Tibial nerve (tissue), 4 donors: ENCODE results near the gene FLRT2. TPM values are rescaled to one million over a fixed set of nuclear protein-coding genes. Genes with fewer than 3 reads are reported as not detected.

Experiments
- DNase-seq, 2 donors: peaks; one replicate each; pipeline ENCODE4 v3.0.0-alpha.2; 2019; ENCODE audit warnings: low spot score in 2 of 2
- H3K27ac ChIP-seq, 4 donors: fragments of 200-600 bp; sonication (generic) in 3 of 4; one replicate each; pipeline ENCODE4 v1.5.1; 2017 to 2019; ENCODE audit warnings: mild to moderate bottlenecking in 1 of 4
- H3K27me3 ChIP-seq, 2 donors: fragments of 200-600 bp; sonication (generic) in 1 of 2; one replicate each; pipeline versions ENCODE4 v1.5.1 to v1.6.0; 2017 to 2019
- H3K36me3 ChIP-seq, 3 donors: fragments of 200-600 bp; sonication (generic); one replicate each; pipeline ENCODE4 v1.5.1; 2018 to 2019
- H3K4me1 ChIP-seq, 4 donors: fragments of 200-600 bp; sonication (generic) in 3 of 4; one replicate each; pipeline ENCODE4 v1.5.1; 2017 to 2019
- H3K4me3 ChIP-seq, 4 donors: fragments of 200-600 bp; sonication (generic) in 3 of 4; one replicate each; pipeline ENCODE4 v1.5.1; 2017 to 2019; ENCODE audit warnings: mild to moderate bottlenecking in 1 of 4, moderate library complexity in 1 of 4
- H3K9me3 ChIP-seq, 4 donors: fragments of 200-600 bp; sonication (generic) in 3 of 4; one replicate each; pipeline ENCODE4 v1.5.1; 2017 to 2019
- CTCF ChIP-seq, 5 experiments: fragments of 200-600 bp in 3 of 5; fragments of 450-650 bp in 2 of 5; sonication (generic) in 3 of 5; IDR thresholded peaks; one replicate each; pipeline ENCODE4 v1.5.1; 2016 to 2019; ENCODE audit warnings: antibody characterized with exemption in 5 of 5, mild to moderate bottlenecking in 3 of 5, moderate library complexity in 2 of 5
- EP300 ChIP-seq, 2 donors: sonication (generic); formaldehyde crosslinking; IDR thresholded peaks; one replicate each; pipeline ENCODE4 v1.6.1; 2017; ENCODE audit warnings: antibody characterized with exemption in 2 of 2, mild to moderate bottlenecking in 1 of 2
- POLR2A ChIP-seq, 2 donors: fragments of 450-650 bp; IDR thresholded peaks; one replicate each; pipeline ENCODE4 v1.6.1; 2017; ENCODE audit warnings: antibody characterized with exemption in 2 of 2, mild to moderate bottlenecking in 2 of 2, moderate library complexity in 2 of 2
- WGBS, 2 donors: methylation state at CpG; one replicate each; pipeline ENCODE4 v1.1.5; 2018; 5-methylcytosine and 5-hydroxymethylcytosine counted together
- total RNA-seq, 4 donors: library from RNA; depleted of rRNA; stranded (reverse); fragments of >200 nt; gene quantifications; one replicate each; pipeline ENCODE4 v1.1.0, GENCODE V29; 2016

The FLRT2 gene
- total RNA-seq, 4 donors from 2014 or later, result 26.4 to 109 (median 71.6) TPM

- no peak for TF ChIP-seq POLR2A (IDR thresholded peaks at IDR 0.05)
- no peak for TF ChIP-seq CTCF (IDR thresholded peaks at IDR 0.05)
- no peak for TF ChIP-seq EP300 (IDR thresholded peaks at IDR 0.05)
- Histone ChIP-seq H3K4me1 (peaks cover 0 to 23% (median 0%) of the 10 kb centered on the region in 4 donors), H3K4me3 (no peak overlapping the region), H3K9me3 (peaks cover 0 to 6% (median 0%) of the 10 kb centered on the region in 4 donors), H3K36me3 (peaks cover 0 to 12% (median 0%) of the 10 kb centered on the region in 3 donors), H3K27me3 (no peaks in the 10 kb centered on the region), H3K27ac (no peak overlapping the region)
- 81 to 86% methylated on average over 6 of the region's 6 CpGs for WGBS, 2 donors
- no peak for DNase-seq
Measured at GRCh38 chr14:85587151-85587711, 57.3 kb downstream of the FLRT2 start.

GRCh38 chr14:85590784-85591183 is 60.8 kb downstream of the FLRT2 start:
- Histone ChIP-seq H3K4me1 (peaks cover 0 to 3% (median 0%) of the 10 kb centered on the region in 4 donors), H3K4me3 (no peak overlapping the region), H3K36me3 (peaks cover 0 to 12% (median 0%) of the 10 kb centered on the region in 3 donors), H3K27ac (no peak overlapping the region), H3K27me3 (no peaks in the 10 kb centered on the region), H3K9me3 (peaks cover 0 to 6% (median 0%) of the 10 kb centered on the region in 4 donors)
- TF ChIP-seq EP300 (IDR thresholded peaks at IDR 0.05) (no peak), CTCF (IDR thresholded peaks at IDR 0.05) (no peak), POLR2A (IDR thresholded peaks at IDR 0.05) (no peak)
- DNase-seq, result no peak

GRCh38 chr14:85594217-85594616 is 64.3 kb downstream of the FLRT2 start:
- Histone ChIP-seq H3K9me3 (peaks cover 0 to 6% (median 0%) of the 10 kb centered on the region in 4 donors), H3K36me3 (peaks cover 0 to 12% (median 0%) of the 10 kb centered on the region in 3 donors), H3K4me1 (no peaks in the 10 kb centered on the region), H3K4me3 (no peak overlapping the region), H3K27me3 (no peaks in the 10 kb centered on the region), H3K27ac (no peak overlapping the region)
- DNase-seq, result no peak
- TF ChIP-seq CTCF (IDR thresholded peaks at IDR 0.05), result no peak
- TF ChIP-seq EP300 (IDR thresholded peaks at IDR 0.05), result no peak
- TF ChIP-seq POLR2A (IDR thresholded peaks at IDR 0.05), result no peak
- 85 to 92% methylated on average over 3 of the region's 3 CpGs for WGBS, 2 donors

- Histone ChIP-seq H3K4me3 (no peak overlapping the region), H3K27ac (no peak overlapping the region), H3K4me1 (peaks cover 0 to 10% (median 0%) of the 10 kb centered on the region in 4 donors), H3K36me3 (no peaks in the 10 kb centered on the region), H3K9me3 (no peaks in the 10 kb centered on the region), H3K27me3 (no peaks in the 10 kb centered on the region)
- no peak for DNase-seq
- TF ChIP-seq POLR2A (IDR thresholded peaks at IDR 0.05), result no peak
- TF ChIP-seq CTCF (IDR thresholded peaks at IDR 0.05), result no peak
- no peak for TF ChIP-seq EP300 (IDR thresholded peaks at IDR 0.05)
- 77 to 81% methylated on average over 10 of the region's 10 CpGs for WGBS, 2 donors
Measured at GRCh38 chr14:85595981-85596380, 66.0 kb downstream of the FLRT2 start.

GRCh38 chr14:85596562-85596961 is 66.6 kb downstream of the FLRT2 start:
- H3K27me3 ChIP-seq, result no peaks in the 10 kb centered on the region
- no peak overlapping the region for H3K27ac ChIP-seq
- no peak for TF ChIP-seq CTCF (IDR thresholded peaks at IDR 0.05)
- no peak for TF ChIP-seq POLR2A (IDR thresholded peaks at IDR 0.05)
- no peak for TF ChIP-seq EP300 (IDR thresholded peaks at IDR 0.05)
- no peak for DNase-seq
- H3K36me3 ChIP-seq, result no peaks in the 10 kb centered on the region
- no peak overlapping the region for H3K4me3 ChIP-seq
- peaks cover 0 to 15% (median 0%) of the 10 kb centered on the region in 4 donors for H3K4me1 ChIP-seq
- no peaks in the 10 kb centered on the region for H3K9me3 ChIP-seq
- WGBS, 2 donors, result 82 to 84% methylated on average over 4 of the region's 4 CpGs
